K562 (cell line): ENCODE data around the gene ODAM. TPM values are rescaled to one million over a fixed set of nuclear protein-coding genes. Genes with fewer than 3 reads are reported as not detected.
"Not testable (repeated sequence)": the region's sequence is repeated elsewhere in the genome, so short reads cannot be mapped to it uniquely, and the experiment has no call there.

ENCODE experiments used
- ATAC-seq: fragments of 200-7000 bp; cut with Tn5 transposase; 3 replicates; pipeline ENCODE4 v1.9.1; 2020; ENCODE audit warnings: moderate library complexity
- BruUV-seq: library from RNA; stranded (reverse); fragments of 400-500 nt; replicated peaks from 2 replicates; lab custom pipeline; 2021; lab: Mats Ljungman, UMichigan
- CTCF ChIA-PET: fragments of 300-600 bp; formaldehyde crosslinking; extraction: SDS; loops from one replicate; lab custom pipeline; 2021; ENCODE audit warnings: low intra/inter-chr PET ratio; lab: Yijun Ruan, JAX
- POLR2A ChIA-PET: fragments of 300-600, 350-650 bp; sonication (Branson Sonifier 250); formaldehyde crosslinking; extraction: SDS; loops from one replicate; lab custom pipeline; 2021; ENCODE audit warnings: antibody characterized with exemption, inconsistent platforms; lab: Yijun Ruan, JAX
- DNase-seq, 4 experiments: peaks; one replicate each; pipeline versions ENCODE4 v3.0.0 to v3.0.0-alpha.2; 2011 to 2018; ENCODE audit warnings: low spot score in 3 of 4, mixed read lengths in 3 of 4; ENCODE audit errors: extremely low read depth in 1 of 4
- FAIRE-seq: peaks from 2 replicates; lab custom pipeline; 2011; peaks lifted over from hg19 to GRCh38; lab: Jason Lieb, UNC
- H2AFZ ChIP-seq: 2 replicates; pipeline ENCODE4 v1.6.0; 2011; ENCODE audit warnings: low read depth, low read length, control low read depth, inconsistent platforms
- H3K27ac ChIP-seq: fragments of 200-600 bp; 3 replicates; pipeline ENCODE4 v1.8.0; 2011; ENCODE audit warnings: low read depth, mild to moderate bottlenecking, control low read depth, inconsistent platforms, low read length, moderate library complexity, mixed read lengths; ENCODE audit errors: extremely low read depth
- H3K27me3 ChIP-seq, 2 experiments: fragments of 300-600 bp in 1 of 2; 2 replicates in 1 of 2; 3 replicates in 1 of 2; pipeline versions ENCODE4 v1.6.0 to v1.8.0; 2011; ENCODE audit warnings: inconsistent platforms in 2 of 2, low read length in 2 of 2, mild to moderate bottlenecking in 1 of 2, mixed read lengths in 1 of 2, moderate library complexity in 1 of 2; ENCODE audit not compliant: control insufficient read depth in 2 of 2, insufficient read depth in 2 of 2
- H3K36me3 ChIP-seq: fragments of 300-600 bp; 3 replicates; pipeline ENCODE4 v1.8.0; 2011; ENCODE audit warnings: mild to moderate bottlenecking, low read length, inconsistent platforms; ENCODE audit not compliant: control insufficient read depth, insufficient read depth
- H3K4me1 ChIP-seq, 2 experiments: fragments of 200-600 bp in 1 of 2; replicated peaks in 1 of 2; 2 replicates in 1 of 2; 3 replicates in 1 of 2; pipeline versions ENCODE4 v1.5.1 to v1.8.0; 2011; ENCODE audit warnings: inconsistent platforms in 2 of 2, low read length in 2 of 2, mild to moderate bottlenecking in 1 of 2, mixed read lengths in 1 of 2, moderate library complexity in 1 of 2; ENCODE audit not compliant: control insufficient read depth in 2 of 2, insufficient read depth in 2 of 2
- H3K4me2 ChIP-seq: 2 replicates; pipeline ENCODE4 v1.6.1; 2011; ENCODE audit warnings: low read length, control low read depth, inconsistent platforms, mixed read lengths; ENCODE audit not compliant: insufficient read depth
- H3K4me3 ChIP-seq: fragments of 200-600 bp; sonication (generic), shearing (Covaris generic); 2 replicates; pipeline ENCODE4 v1.5.1; 2016; ENCODE audit warnings: control low read depth, inconsistent platforms
- H3K79me2 ChIP-seq: fragments of 200-600 bp; 3 replicates; pipeline ENCODE4 v1.8.0; 2011; ENCODE audit warnings: low read length, inconsistent platforms; ENCODE audit not compliant: control insufficient read depth, insufficient read depth
- H3K9ac ChIP-seq, 2 experiments: 2 replicates each; pipeline versions ENCODE4 v1.6.0 to v1.6.1; 2011; ENCODE audit warnings: low read depth in 2 of 2, low read length in 2 of 2, control low read depth in 1 of 2, inconsistent platforms in 1 of 2, mild to moderate bottlenecking in 1 of 2, mixed read lengths in 1 of 2; ENCODE audit not compliant: insufficient read depth in 1 of 2
- H3K9me1 ChIP-seq: one replicate; pipeline ENCODE4 v1.6.0; 2011; ENCODE audit warnings: inconsistent platforms, mild to moderate bottlenecking, low read length, moderate library complexity; ENCODE audit not compliant: control insufficient read depth, insufficient read depth
- H3K9me3 ChIP-seq: replicated peaks from 2 replicates; pipeline ENCODE4 v1.5.1; 2011; ENCODE audit warnings: low read depth, low read length, inconsistent platforms; ENCODE audit not compliant: control insufficient read depth, insufficient read depth
- H4K20me1 ChIP-seq: replicated peaks from 2 replicates; pipeline ENCODE4 v1.6.1; 2011; ENCODE audit warnings: low read length, inconsistent platforms, mixed read lengths; ENCODE audit not compliant: control insufficient read depth, insufficient read depth
- CHCHD3 ChIP-seq: fragments of 250-450 bp; sonication (Bioruptor Pico); IDR thresholded peaks from 2 replicates; pipeline ENCODE4 v2.1.2; 2022; ENCODE audit warnings: mild to moderate bottlenecking
- NR3C1 ChIP-seq: sonication (generic); formaldehyde crosslinking; IDR thresholded peaks from 2 replicates; pipeline ENCODE4 v1.8.1; 2022; ENCODE audit warnings: missing genetic modification reagents
- SUPT5H ChIP-seq: fragments of 450-650 bp; IDR thresholded peaks from 2 replicates; pipeline ENCODE4 v1.6.1; 2016
- WGBS: fragments of 100-300 bp; shearing (Covaris generic); methylation state at CpG from one replicate; pipeline ENCODE4 v1.1.6; 2016; ENCODE audit warnings: low coverage, mixed read lengths; ENCODE audit not compliant: insufficient coverage; ENCODE audit errors: missing lambda C conversion rate; 5-methylcytosine and 5-hydroxymethylcytosine counted together
- in situ Hi-C: fragments of 300-500 bp; cut with MboI; formaldehyde crosslinking; loops from 4 replicates; pipeline ENCODE4 v1.15.0; 2018; ENCODE audit warnings: inconsistent platforms, mixed read lengths
- intact Hi-C: fragments of 100-400 bp; cut with micrococcal nuclease; formaldehyde crosslinking; loops from 2 replicates; pipeline ENCODE4 v1.14.2; 2022
- polyA plus RNA-seq, 8 experiments: library from polyadenylated mRNA; depleted of rRNA in 4 of 8; stranded (reverse) in 5 of 8; unstranded in 3 of 8; fragments of >200 nt; fragmentation: Nextera tagmentation in 2 of 8; fragmentation: Illumina TruSeq in 1 of 8; extraction: Ambion mirVana in 2 of 8; extraction: Trizol in 1 of 8; gene quantifications; 2 replicates each; pipeline versions ENCODE4 v1.2.1 to v1.2.3, GENCODE V29; 2011 to 2014; ENCODE audit warnings: inconsistent platforms in 1 of 8, missing spikeins in 1 of 8
- total RNA-seq, 7 experiments: library from RNA; depleted of rRNA in 6 of 7; stranded (reverse); fragments of >200 nt in 6 of 7; fragmentation: Illumina TruSeq in 2 of 7; extraction: Trizol in 2 of 7; gene quantifications; 2 replicates each; pipeline versions ENCODE4 v1.2.1 to v1.2.3, GENCODE V29; 2011 to 2021; ENCODE audit warnings: low replicate concordance in 1 of 7
- TF ChIP-seq, protein P1 (sequence below): fragments of 450-650 bp; IDR thresholded peaks from 2 replicates; pipeline ENCODE4 v1.6.1; 2016; ENCODE audit warnings: mild to moderate bottlenecking

The ODAM gene
- total and polyA plus RNA-seq, 9 of the 15 experiments (the other 6 are each of a cell fraction or from before 2014, with no cell fraction given): not detected

DNA sequence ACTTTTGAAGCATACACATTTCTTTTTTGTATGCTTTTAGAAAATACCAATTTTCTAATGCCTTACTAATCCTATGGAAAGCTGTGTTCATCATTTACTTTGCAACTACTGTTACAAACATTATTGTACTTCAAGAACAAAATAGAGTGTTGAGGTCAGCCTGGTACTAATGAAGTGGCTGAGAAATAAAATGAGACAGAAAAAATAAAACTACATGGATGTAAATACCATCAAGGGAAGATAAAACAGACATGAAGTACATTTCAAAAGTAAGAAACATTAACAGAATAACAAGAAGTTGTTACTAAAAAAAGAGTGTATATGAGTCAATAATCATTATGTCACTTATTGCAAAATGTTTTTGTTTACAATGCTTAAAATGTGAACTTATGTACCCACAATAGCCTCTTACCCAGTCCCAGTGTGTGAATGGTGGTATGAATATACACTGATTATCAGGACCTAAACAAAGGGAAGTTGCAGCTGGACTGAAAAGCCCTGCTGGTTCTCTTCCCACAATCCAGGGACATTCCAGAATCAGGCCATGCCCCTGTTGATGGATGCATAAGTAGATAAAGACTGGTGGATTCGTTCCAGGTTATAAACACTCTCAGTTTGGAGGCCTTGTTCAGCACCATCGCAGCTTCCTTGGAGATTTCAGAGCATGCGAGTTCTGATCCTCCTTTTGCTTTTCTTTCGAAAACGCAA is 44.5 kb downstream of the ODAM start (continued):
- TF ChIP-seq, protein P1, sequence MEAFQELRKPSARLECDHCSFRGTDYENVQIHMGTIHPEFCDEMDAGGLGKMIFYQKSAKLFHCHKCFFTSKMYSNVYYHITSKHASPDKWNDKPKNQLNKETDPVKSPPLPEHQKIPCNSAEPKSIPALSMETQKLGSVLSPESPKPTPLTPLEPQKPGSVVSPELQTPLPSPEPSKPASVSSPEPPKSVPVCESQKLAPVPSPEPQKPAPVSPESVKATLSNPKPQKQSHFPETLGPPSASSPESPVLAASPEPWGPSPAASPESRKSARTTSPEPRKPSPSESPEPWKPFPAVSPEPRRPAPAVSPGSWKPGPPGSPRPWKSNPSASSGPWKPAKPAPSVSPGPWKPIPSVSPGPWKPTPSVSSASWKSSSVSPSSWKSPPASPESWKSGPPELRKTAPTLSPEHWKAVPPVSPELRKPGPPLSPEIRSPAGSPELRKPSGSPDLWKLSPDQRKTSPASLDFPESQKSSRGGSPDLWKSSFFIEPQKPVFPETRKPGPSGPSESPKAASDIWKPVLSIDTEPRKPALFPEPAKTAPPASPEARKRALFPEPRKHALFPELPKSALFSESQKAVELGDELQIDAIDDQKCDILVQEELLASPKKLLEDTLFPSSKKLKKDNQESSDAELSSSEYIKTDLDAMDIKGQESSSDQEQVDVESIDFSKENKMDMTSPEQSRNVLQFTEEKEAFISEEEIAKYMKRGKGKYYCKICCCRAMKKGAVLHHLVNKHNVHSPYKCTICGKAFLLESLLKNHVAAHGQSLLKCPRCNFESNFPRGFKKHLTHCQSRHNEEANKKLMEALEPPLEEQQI: no peak
- TF ChIP-seq CHCHD3 (CRISPR knock-in tag) (no peak), NR3C1 (CRISPR knock-in tag) (no peak), SUPT5H (no peak)
- TF ChIP-seq, all 486 proteins: peak for 0

DNA sequence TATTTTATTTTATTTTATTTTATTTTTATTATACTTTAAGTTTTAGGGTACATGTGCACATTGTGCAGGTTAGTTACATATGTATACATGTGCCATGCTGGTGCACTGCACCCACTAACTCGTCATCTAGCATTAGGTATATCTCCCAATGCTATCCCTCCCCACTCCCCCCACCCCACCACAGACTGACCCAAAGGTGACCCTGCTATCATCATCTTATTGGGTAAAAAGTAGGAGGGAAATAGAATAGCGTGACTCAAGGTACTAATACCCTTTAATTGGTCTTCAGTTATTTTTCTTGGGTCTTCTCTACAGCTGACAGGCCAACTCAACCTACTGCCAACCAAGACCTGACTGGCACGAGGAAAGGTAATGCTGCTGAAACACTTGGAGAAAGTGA is 46.8 kb downstream of the ODAM start, which contains the start of gene CSN3:
CSN3 (plus strand) TSS at position 301 of the 400 bp plus-strand sequence. CDS start 2,223 bp downstream, outside the sequence.
- H3K27ac ChIP-seq, H3K36me3 ChIP-seq, BruUV-seq, in situ Hi-C loops, H4K20me1 ChIP-seq, DNase-seq, H3K9ac ChIP-seq, H3K4me3 ChIP-seq, H3K9me1 ChIP-seq, H3K79me2 ChIP-seq, intact Hi-C loops, POLR2A ChIA-PET, H3K4me2 ChIP-seq, H2AFZ ChIP-seq, H3K9me3 ChIP-seq, ATAC-seq, H3K27me3 ChIP-seq, FAIRE-seq, H3K4me1 ChIP-seq, CTCF ChIA-PET: not testable (repeated sequence)
- WGBS: 5% methylated on average over 2 of the region's 3 CpGs
